Spleen (tissue), 11 donors: ENCODE data around the gene KL. TPM values are rescaled to one million over a fixed set of nuclear protein-coding genes. Genes with fewer than 3 reads are reported as not detected.

Experiments used
- DNase-seq: peaks from one replicate; pipeline ENCODE4 v3.0.0-alpha.2; 2020
- H3K27ac ChIP-seq, 8 donors: fragments of 200-600 bp; sonication (generic) in 7 of 8; 1 replicate in 4 of 8; 2 replicates in 4 of 8; pipeline versions ENCODE4 v1.5.0 to v1.8.0; 2016 to 2021; ENCODE audit warnings: inconsistent platforms in 4 of 8, mild to moderate bottlenecking in 4 of 8, moderate library complexity in 1 of 8
- H3K27me3 ChIP-seq, 7 donors: fragments of 200-600 bp; sonication (generic) in 6 of 7; replicated peaks in 1 of 7; 1 replicate in 4 of 7; 2 replicates in 3 of 7; pipeline versions ENCODE4 v1.5.0 to v1.8.0; 2016 to 2021; ENCODE audit warnings: inconsistent platforms in 3 of 7, mild to moderate bottlenecking in 1 of 7
- H3K36me3 ChIP-seq, 6 donors: fragments of 200-600 bp; sonication (generic) in 5 of 6; 1 replicate in 4 of 6; 2 replicates in 2 of 6; pipeline versions ENCODE4 v1.5.0 to v1.8.0; 2016 to 2021; ENCODE audit warnings: inconsistent platforms in 2 of 6
- H3K4me1 ChIP-seq, 6 donors: fragments of 200-600 bp; sonication (generic) in 5 of 6; 1 replicate in 3 of 6; 2 replicates in 3 of 6; pipeline versions ENCODE4 v1.5.0 to v1.8.0; 2016 to 2021; ENCODE audit warnings: inconsistent platforms in 3 of 6
- H3K4me3 ChIP-seq, 8 donors: fragments of 200-600 bp; sonication (generic) in 7 of 8; 1 replicate in 4 of 8; 2 replicates in 4 of 8; pipeline versions ENCODE4 v1.5.0 to v1.8.0; 2016 to 2021; ENCODE audit warnings: inconsistent platforms in 4 of 8, mild to moderate bottlenecking in 4 of 8, moderate library complexity in 2 of 8
- H3K9me3 ChIP-seq, 8 donors: fragments of 200-600 bp; sonication (generic) in 7 of 8; 1 replicate in 4 of 8; 2 replicates in 4 of 8; pipeline versions ENCODE4 v1.5.0 to v1.8.0; 2016 to 2021; ENCODE audit warnings: inconsistent platforms in 4 of 8
- POLR2A ChIP-seq, 3 donors: fragments of 450-650 bp; IDR thresholded peaks; one replicate each; pipeline ENCODE4 v1.5.1; 2017; ENCODE audit warnings: antibody characterized with exemption in 3 of 3, mild to moderate bottlenecking in 1 of 3
- POLR2AphosphoS5 ChIP-seq, 3 donors: sonication (generic); formaldehyde crosslinking; IDR thresholded peaks; one replicate each; pipeline ENCODE4 v1.5.1; 2017; ENCODE audit warnings: antibody characterized with exemption in 3 of 3
- WGBS, 5 donors: extraction: QIAGEN DNeasy Blood & Tissue Kit in 3 of 5; methylation state at CpG; one replicate each; pipeline versions ENCODE4 v1.1.5 to v1.1.7; 2013 to 2018; 5-methylcytosine and 5-hydroxymethylcytosine counted together
- intact Hi-C: fragments of 100-400 bp; cut with DNase I; formaldehyde crosslinking; loops from one replicate; pipeline ENCODE4 v1.15.0; 2023; ENCODE audit warnings: low total_unique reads
- polyA plus RNA-seq, 3 donors: library from polyadenylated mRNA; stranded (reverse); fragments of 200-250 nt; gene quantifications; one replicate each; pipeline ENCODE4 v1.2.1, GENCODE V29; 2013
- total RNA-seq, 7 donors: library from RNA; depleted of rRNA in 3 of 7; stranded (reverse); fragments of >200 nt in 3 of 7; fragmentation: NEBNext Ultra II Directional in 4 of 7; extraction: Animal tissue kit (Norgen Biotek cat#: 25700) in 4 of 7; gene quantifications; one replicate each; pipeline versions ENCODE4 v1.1.0 to v1.2.1, GENCODE V29; 2016 to 2021
- TF ChIP-seq, protein P1 (sequence below), 11 experiments: fragments of 200-600 bp in 7 of 11; fragments of 450-650 bp in 4 of 11; sonication (generic) in 4 of 11; IDR thresholded peaks in 8 of 11; conservative IDR thresholded peaks in 3 of 11; 1 replicate in 7 of 11; 2 replicates in 4 of 11; pipeline versions ENCODE4 v1.4.0 to v1.8.0; 2016 to 2021; ENCODE audit warnings: antibody characterized with exemption in 11 of 11, inconsistent platforms in 4 of 11, mild to moderate bottlenecking in 1 of 11
- donor health status: healthy with polysubstance abuse.
- donor health status: DM: no; HTN: no; CAD: no; lungs with moderate emphysema.
- donor health status: DM: no; HTN: no; CAD: no.
- donor health status: Bipolar disorder and iron deficiency.
- donor health status: healthy.
- donor health status: DM: no; HTN: no; CAD: no.
- donor health status: DM: yes; HTN: yes; CAD: no.

KL gene
- total and polyA plus RNA-seq, 10 donors = 0.35 to 10.2 (median 4.6) TPM

DNA sequence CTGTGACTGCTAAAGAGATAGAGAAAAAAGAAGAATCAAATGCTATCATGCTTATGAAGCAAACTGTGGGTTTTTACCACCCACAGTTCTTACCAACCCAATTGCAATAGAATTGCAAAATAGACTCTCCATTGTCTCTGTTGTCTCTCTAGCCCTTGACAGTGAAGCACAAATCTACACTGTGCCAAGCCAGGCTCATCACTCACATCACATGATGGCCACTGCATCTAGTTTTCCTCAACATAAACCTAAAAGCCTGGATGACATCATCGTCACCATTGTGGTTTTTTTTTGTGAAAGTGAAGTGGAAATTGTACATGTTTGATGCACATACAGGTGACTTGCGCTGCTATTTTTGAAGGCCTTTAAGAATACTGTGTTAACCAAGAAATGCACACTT is 56.1 kb downstream of the KL start:
- intact Hi-C loops = no loop called here
- TF ChIP-seq, protein P1, sequence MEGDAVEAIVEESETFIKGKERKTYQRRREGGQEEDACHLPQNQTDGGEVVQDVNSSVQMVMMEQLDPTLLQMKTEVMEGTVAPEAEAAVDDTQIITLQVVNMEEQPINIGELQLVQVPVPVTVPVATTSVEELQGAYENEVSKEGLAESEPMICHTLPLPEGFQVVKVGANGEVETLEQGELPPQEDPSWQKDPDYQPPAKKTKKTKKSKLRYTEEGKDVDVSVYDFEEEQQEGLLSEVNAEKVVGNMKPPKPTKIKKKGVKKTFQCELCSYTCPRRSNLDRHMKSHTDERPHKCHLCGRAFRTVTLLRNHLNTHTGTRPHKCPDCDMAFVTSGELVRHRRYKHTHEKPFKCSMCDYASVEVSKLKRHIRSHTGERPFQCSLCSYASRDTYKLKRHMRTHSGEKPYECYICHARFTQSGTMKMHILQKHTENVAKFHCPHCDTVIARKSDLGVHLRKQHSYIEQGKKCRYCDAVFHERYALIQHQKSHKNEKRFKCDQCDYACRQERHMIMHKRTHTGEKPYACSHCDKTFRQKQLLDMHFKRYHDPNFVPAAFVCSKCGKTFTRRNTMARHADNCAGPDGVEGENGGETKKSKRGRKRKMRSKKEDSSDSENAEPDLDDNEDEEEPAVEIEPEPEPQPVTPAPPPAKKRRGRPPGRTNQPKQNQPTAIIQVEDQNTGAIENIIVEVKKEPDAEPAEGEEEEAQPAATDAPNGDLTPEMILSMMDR (IDR thresholded peaks at IDR 0.05 in 8 of 11, conservative IDR thresholded peaks at IDR 0.05 in 3 of 11) = no peak
- TF ChIP-seq POLR2A (IDR thresholded peaks at IDR 0.05) (no peak), POLR2AphosphoS5 (IDR thresholded peaks at IDR 0.05) (no peak)
- 88 to 93% (median 90%) methylated on average over 2 of the region's 2 CpGs for WGBS, 5 donors
- Histone ChIP-seq H3K27me3 (no peaks in the 10 kb centered on the region), H3K9me3 (no peaks in the 10 kb centered on the region), H3K4me1 (no peaks in the 10 kb centered on the region), H3K27ac (no peak overlapping the region), H3K36me3 (no peaks in the 10 kb centered on the region), H3K4me3 (no peak overlapping the region)
- no peak for DNase-seq

DNA sequence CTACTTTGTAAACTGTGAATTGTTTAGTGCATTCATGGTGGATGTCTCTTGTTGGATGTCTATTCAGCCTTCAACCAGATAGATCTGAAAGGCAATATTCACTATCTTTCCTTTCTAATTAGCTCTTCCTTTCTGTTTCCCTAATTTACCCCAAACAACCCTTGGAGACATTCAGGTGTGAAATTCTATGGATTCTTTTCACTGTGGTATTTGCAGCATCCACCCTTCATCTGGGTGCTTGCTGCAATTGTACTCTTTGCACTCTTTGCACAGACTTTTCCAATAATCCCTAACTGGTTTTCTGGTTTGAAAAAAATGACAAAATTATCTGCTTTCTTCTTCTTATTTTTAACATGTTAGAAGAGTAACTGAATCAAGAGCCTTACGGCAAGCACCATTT is 56.5 kb downstream of the KL start:
- Histone ChIP-seq H3K9me3 (no peaks in the 10 kb centered on the region), H3K4me3 (no peak overlapping the region), H3K36me3 (no peaks in the 10 kb centered on the region), H3K27ac (no peak overlapping the region), H3K27me3 (no peaks in the 10 kb centered on the region), H3K4me1 (no peaks in the 10 kb centered on the region)
- TF ChIP-seq POLR2A (IDR thresholded peaks at IDR 0.05) (no peak), POLR2AphosphoS5 (IDR thresholded peaks at IDR 0.05) (no peak)
- TF ChIP-seq, protein P1 (IDR thresholded peaks at IDR 0.05 in 8 of 11, conservative IDR thresholded peaks at IDR 0.05 in 3 of 11) = no peak
- DNase-seq = no peak
- intact Hi-C loops = no loop called here
- 83 to 97% (median 95%) methylated on average over 1 of the region's 1 CpG for WGBS, 5 donors

DNA sequence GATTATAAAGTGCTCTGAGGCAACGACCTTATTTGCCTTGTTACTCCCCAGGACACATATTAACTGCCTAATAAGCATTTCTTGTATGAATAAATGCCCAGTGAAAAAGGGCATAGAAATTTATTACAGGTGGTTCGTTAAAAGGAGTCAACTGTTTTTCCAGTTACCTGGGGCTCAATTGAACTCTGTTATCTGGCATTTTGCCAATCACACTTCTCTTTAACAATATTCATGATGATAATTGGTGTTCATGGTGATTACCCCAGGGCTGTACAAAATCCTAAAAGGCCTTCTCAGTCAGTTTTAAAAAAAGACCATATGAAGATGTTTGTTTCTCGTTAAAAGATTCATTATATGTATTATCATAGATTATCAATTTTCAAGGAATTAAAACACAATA is 57.1 kb downstream of the KL start:
- Histone ChIP-seq H3K27ac (no peak overlapping the region), H3K27me3 (no peaks in the 10 kb centered on the region), H3K36me3 (no peaks in the 10 kb centered on the region), H3K9me3 (no peaks in the 10 kb centered on the region), H3K4me1 (no peaks in the 10 kb centered on the region), H3K4me3 (no peak overlapping the region)
- intact Hi-C loops = no loop called here
- DNase-seq = no peak
- TF ChIP-seq POLR2A (IDR thresholded peaks at IDR 0.05) = no peak
- TF ChIP-seq, protein P1 (IDR thresholded peaks at IDR 0.05 in 8 of 11, conservative IDR thresholded peaks at IDR 0.05 in 3 of 11) = no peak
- no peak for TF ChIP-seq POLR2AphosphoS5 (IDR thresholded peaks at IDR 0.05)
- 85 to 91% (median 90%) methylated on average over 3 of the region's 3 CpGs for WGBS, 5 donors

DNA sequence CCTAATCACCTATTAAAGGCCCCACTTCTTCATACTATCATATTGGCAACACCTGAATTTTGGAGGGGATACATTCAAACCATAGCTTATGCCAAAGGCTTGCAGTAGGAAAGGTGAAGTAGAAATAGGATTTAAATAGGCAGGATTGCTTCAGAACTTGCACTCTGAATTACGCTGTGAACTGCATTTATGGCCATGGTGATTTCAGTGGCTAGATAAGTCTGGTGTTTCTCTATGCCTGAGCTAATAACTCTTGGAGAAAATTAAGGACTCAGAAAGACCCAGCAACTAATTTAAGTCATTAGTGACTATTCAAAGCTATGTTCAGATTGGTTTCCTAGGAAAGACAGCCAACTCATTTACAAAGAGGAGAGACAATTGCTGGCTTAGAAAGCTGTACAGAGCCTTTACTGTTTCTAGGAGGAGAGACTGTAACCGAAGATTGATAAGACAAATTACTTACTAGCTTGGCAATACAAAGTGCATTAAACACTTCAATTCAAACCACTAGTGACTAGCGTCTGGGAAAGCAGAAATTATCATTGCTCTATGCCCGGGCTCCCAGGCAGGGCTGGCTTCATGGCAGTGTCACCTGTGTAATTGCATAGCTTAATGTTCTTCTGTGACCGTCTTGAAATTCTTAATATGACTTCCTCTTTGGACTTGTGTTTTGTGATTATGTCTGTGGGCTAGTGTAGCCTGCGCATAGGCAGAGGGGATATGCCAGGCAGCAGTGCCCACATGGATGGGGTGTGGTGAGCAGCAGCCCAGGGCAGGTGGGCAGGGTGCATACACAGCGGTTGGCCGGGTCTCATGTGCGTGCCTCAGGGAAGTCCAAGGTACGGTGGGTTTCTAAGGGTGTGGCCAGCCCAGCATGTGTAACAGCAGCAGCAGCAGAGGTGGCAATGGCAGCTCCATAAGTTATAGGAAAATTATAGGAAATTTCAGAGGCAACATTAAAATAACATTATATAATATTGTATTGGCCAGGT is 60.1 kb downstream of the KL start:
- no peaks in the 10 kb centered on the region for H3K27me3 ChIP-seq
- intact Hi-C loops = no loop called here
- TF ChIP-seq, protein P1 (IDR thresholded peaks at IDR 0.05 in 8 of 11, conservative IDR thresholded peaks at IDR 0.05 in 3 of 11) = no peak
- TF ChIP-seq POLR2A (IDR thresholded peaks at IDR 0.05) (no peak), POLR2AphosphoS5 (IDR thresholded peaks at IDR 0.05) (no peak)
- H3K27ac ChIP-seq = no peak overlapping the region
- no peaks in the 10 kb centered on the region for H3K36me3 ChIP-seq
- no peak for DNase-seq
- WGBS, 5 donors = 89 to 95% (median 93%) methylated on average over 10 of the region's 10 CpGs
- no peak overlapping the region for H3K4me3 ChIP-seq
- H3K9me3 ChIP-seq = no peaks in the 10 kb centered on the region
- no peaks in the 10 kb centered on the region for H3K4me1 ChIP-seq
